Omental fat pad (tissue), 4 donors: ENCODE data around the gene TNNC1. TPM values are rescaled to one million over a fixed set of nuclear protein-coding genes. Genes with fewer than 3 reads are reported as not detected.

ENCODE experiments used
- ATAC-seq: fragments of 150-250 bp; one replicate; pipeline ENCODE4 v1.9.1; 2016; ENCODE audit warnings: mild to moderate bottlenecking, moderate library complexity; ENCODE audit not compliant: low FRiP score
- DNase-seq: peaks from one replicate; pipeline ENCODE4 v3.0.0-alpha.2; 2019; ENCODE audit warnings: low spot score
- total RNA-seq, 4 donors: library from RNA; depleted of rRNA; stranded (reverse); fragments of >200 nt; gene quantifications; one replicate each; pipeline ENCODE4 v1.1.0, GENCODE V29; 2016
- TF ChIP-seq, protein P1 (sequence below), 3 donors: fragments of 450-650 bp; IDR thresholded peaks; one replicate each; pipeline ENCODE4 v1.5.1; 2016 to 2017; ENCODE audit warnings: antibody characterized with exemption in 3 of 3, mild to moderate bottlenecking in 3 of 3, moderate library complexity in 2 of 3

TNNC1 gene
- total RNA-seq, 4 donors from 2014 or later: 2.4 to 2.5 TPM; not detected in 2

- ATAC-seq (no peak), DNase-seq (no peak)
- TF ChIP-seq, protein P1, sequence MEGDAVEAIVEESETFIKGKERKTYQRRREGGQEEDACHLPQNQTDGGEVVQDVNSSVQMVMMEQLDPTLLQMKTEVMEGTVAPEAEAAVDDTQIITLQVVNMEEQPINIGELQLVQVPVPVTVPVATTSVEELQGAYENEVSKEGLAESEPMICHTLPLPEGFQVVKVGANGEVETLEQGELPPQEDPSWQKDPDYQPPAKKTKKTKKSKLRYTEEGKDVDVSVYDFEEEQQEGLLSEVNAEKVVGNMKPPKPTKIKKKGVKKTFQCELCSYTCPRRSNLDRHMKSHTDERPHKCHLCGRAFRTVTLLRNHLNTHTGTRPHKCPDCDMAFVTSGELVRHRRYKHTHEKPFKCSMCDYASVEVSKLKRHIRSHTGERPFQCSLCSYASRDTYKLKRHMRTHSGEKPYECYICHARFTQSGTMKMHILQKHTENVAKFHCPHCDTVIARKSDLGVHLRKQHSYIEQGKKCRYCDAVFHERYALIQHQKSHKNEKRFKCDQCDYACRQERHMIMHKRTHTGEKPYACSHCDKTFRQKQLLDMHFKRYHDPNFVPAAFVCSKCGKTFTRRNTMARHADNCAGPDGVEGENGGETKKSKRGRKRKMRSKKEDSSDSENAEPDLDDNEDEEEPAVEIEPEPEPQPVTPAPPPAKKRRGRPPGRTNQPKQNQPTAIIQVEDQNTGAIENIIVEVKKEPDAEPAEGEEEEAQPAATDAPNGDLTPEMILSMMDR (IDR thresholded peaks at IDR 0.05): no peak
Measured at GRCh38 chr3:52451237-52452083, 2.4 kb downstream of the TNNC1 start.

- ATAC-seq: no peak
- no peak for DNase-seq
- TF ChIP-seq, protein P1 (IDR thresholded peaks at IDR 0.05): no peak
Measured at GRCh38 chr3:52450489-52451236, 3.2 kb downstream of the TNNC1 start.

DNA sequence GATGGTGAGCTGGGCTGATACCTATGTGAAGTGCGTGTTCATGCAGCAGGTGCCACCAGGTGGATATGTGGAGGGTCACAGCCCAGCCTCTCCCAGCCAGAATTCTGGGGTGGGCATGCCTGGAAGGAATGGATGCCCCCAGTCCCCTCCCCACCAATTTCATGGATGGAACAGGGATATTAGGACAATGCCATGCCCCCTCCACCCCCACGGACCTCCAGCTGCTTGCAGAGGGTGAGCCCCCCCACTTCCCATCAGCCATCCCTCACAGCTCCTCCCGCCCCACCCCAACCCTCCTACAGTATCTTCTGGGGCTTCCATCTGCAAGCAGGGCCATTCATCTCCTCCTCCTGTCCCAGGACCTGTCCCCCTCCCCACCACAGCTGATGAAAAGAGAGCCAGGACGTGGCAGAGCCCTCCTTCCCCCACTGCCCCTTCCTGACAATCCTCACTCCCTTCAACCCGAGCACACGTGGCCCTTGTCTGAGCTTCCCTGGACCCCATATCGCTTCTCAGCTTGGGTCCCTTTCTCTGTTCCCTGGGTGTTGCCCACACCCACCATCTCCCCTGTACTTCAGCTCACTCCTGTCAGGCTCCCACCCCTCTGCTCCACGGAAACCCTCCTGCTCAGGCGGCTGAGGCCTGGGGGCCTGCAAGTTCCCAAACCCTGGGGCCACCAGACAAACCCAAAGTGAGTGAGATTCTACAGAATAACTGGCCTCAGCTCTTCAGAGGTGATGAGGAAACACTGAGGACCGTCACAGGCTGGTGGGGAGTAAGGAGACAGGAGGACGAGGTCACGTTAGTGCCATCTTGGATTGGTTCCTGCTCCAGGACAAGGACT is 6.1 kb downstream of the TNNC1 start:
- no peak for ATAC-seq

GRCh38 chr3:52446631-52447511 is 7.0 kb downstream of the TNNC1 start:
- ATAC-seq (peak; percentile 53), DNase-seq (peak; percentile 52)
- TF ChIP-seq, protein P1 (IDR thresholded peaks at IDR 0.05): peak in 2 of 3 donors; percentile 98 to 99

More for the DNA sequence above, 6.1 kb downstream of the TNNC1 start:
- DNase-seq: no peak
- TF ChIP-seq, protein P1 (IDR thresholded peaks at IDR 0.05): no peak

DNA sequence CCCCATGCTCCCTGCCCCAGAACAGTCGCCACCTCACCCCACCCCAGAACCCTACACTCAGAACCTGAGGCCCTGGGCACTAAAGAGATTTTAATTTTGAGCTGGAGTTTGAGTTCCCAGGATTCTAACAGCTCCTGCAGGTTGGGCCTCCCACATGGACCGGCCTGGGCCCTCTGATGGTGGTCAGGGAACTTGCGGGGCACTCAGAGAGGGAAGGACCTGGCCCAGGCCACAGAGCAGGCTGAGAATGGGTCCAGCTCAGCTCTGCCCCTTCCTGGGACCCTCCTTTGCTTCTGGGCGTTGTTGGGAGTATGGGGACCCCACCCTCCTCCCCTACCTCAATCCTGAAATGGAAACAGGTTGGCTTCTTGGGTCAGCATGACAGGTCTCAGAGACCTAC is 7.8 kb downstream of the TNNC1 start:
- TF ChIP-seq, protein P1 (IDR thresholded peaks at IDR 0.05): no peak
- DNase-seq (no peak), ATAC-seq (no peak)
